HEK293T (cell line): ENCODE results near the gene PXN.

ENCODE experiments used
- CTCF ChIA-PET: fragments of 350-600 bp; formaldehyde crosslinking; extraction: SDS; loops from one replicate; lab custom pipeline; 2021; ENCODE audit warnings: antibody characterized with exemption, inconsistent platforms; lab: Yijun Ruan, JAX
- POLR2A ChIA-PET: fragments of 350-600 bp; formaldehyde crosslinking; extraction: SDS; loops from one replicate; lab custom pipeline; 2020; ENCODE audit warnings: antibody characterized with exemption, inconsistent platforms; lab: Yijun Ruan, JAX
- DNase-seq: peaks from one replicate; pipeline ENCODE4 v3.0.0; 2012; ENCODE audit warnings: mixed read lengths; ENCODE audit errors: extremely low spot score
- ARNT ChIP-seq: fragments of 450-650 bp; IDR thresholded peaks from 2 replicates; pipeline ENCODE4 v1.6.1; 2017; ENCODE audit warnings: mild to moderate bottlenecking
- BHLHE40 ChIP-seq: fragments of 450-650 bp; IDR thresholded peaks from 2 replicates; pipeline ENCODE4 v1.6.1; 2016; ENCODE audit warnings: mild to moderate bottlenecking, moderate library complexity, borderline replicate concordance
- CTBP1 ChIP-seq: fragments of 450-650 bp; IDR thresholded peaks from 2 replicates; pipeline ENCODE4 v1.6.1; 2016; ENCODE audit warnings: borderline replicate concordance
- ELF4 ChIP-seq: fragments of 450-650 bp; IDR thresholded peaks from 2 replicates; pipeline ENCODE4 v1.6.1; 2017; ENCODE audit warnings: antibody characterized with exemption
- FOXA1 ChIP-seq: fragments of 450-650 bp; IDR thresholded peaks from 2 replicates; pipeline ENCODE4 v1.6.1; 2016; ENCODE audit warnings: mild to moderate bottlenecking
- FOXK2 ChIP-seq: fragments of 450-650 bp; IDR thresholded peaks from 2 replicates; pipeline ENCODE4 v1.6.1; 2016; ENCODE audit warnings: mild to moderate bottlenecking
- FOXM1 ChIP-seq: fragments of 450-650 bp; IDR thresholded peaks from 2 replicates; pipeline ENCODE4 v1.6.1; 2017; ENCODE audit warnings: mild to moderate bottlenecking, borderline replicate concordance
- HDGF ChIP-seq: fragments of 450-650 bp; IDR thresholded peaks from 2 replicates; pipeline ENCODE4 v1.6.1; 2017; ENCODE audit warnings: antibody characterized with exemption, borderline replicate concordance
- L3MBTL2 ChIP-seq: fragments of 450-650 bp; conservative IDR thresholded peaks from 2 replicates; pipeline ENCODE4 v1.6.1; 2016; ENCODE audit warnings: mild to moderate bottlenecking
- LEF1 ChIP-seq: fragments of 450-650 bp; IDR thresholded peaks from 2 replicates; pipeline ENCODE4 v1.6.1; 2017; ENCODE audit warnings: mild to moderate bottlenecking, borderline replicate concordance
- NFRKB ChIP-seq: fragments of 450-650 bp; IDR thresholded peaks from 2 replicates; pipeline ENCODE4 v1.6.1; 2016; ENCODE audit warnings: mild to moderate bottlenecking, moderate library complexity
- PKNOX1 ChIP-seq: fragments of 450-650 bp; IDR thresholded peaks from 2 replicates; pipeline ENCODE4 v1.6.1; 2016
- SP1 ChIP-seq: fragments of 450-650 bp; IDR thresholded peaks from 2 replicates; pipeline ENCODE4 v1.6.1; 2017
- SUZ12 ChIP-seq: fragments of 450-650 bp; IDR thresholded peaks from 2 replicates; pipeline ENCODE4 v1.6.1; 2016; ENCODE audit warnings: mild to moderate bottlenecking
- TARDBP ChIP-seq: fragments of 450-650 bp; IDR thresholded peaks from 2 replicates; pipeline ENCODE4 v1.6.1; 2016
- ZNF384 ChIP-seq: fragments of 450-650 bp; IDR thresholded peaks from 2 replicates; pipeline ENCODE4 v1.6.1; 2016

Gene PXN

GRCh38 chr12:120222288-120222832 lies 43.2 kb downstream of the PXN start:
- TF ChIP-seq SP1 (no peak), ARNT (no peak), LEF1 (no peak), NFRKB (no peak), HDGF (no peak), ZNF384 (no peak), PKNOX1 (no peak), CTBP1 (no peak), FOXM1 (no peak), L3MBTL2 (no peak), BHLHE40 (no peak), TARDBP (no peak)
- POLR2A ChIA-PET: interaction anchor here (1.0 kb wide), 1 partner anchor 21 kb away, joined by 6 read pairs; the partner anchor contains the start of gene RPLP0
- no peak for DNase-seq
- CTCF ChIA-PET: no interaction called here

- no peak for DNase-seq
- CTCF ChIA-PET: no interaction called here
- no peak for TF ChIP-seq FOXK2
- no peak for TF ChIP-seq LEF1
- TF ChIP-seq BHLHE40: no peak
- no peak for TF ChIP-seq FOXM1
- no peak for TF ChIP-seq L3MBTL2
- TF ChIP-seq ZNF384: no peak
- TF ChIP-seq NFRKB: no peak
- TF ChIP-seq SUZ12: no peak
- no peak for TF ChIP-seq SP1
- TF ChIP-seq FOXA1: no peak
- no peak for TF ChIP-seq HDGF
- TF ChIP-seq PKNOX1: no peak
- POLR2A ChIA-PET: interaction anchor here (2.0 to 3.5 kb wide), 2 partner anchors 21 to 70 kb away, joined by 9 to 48 read pairs; partner anchors contain the start of genes RNU4-2 and RPLP0
Observed at GRCh38 chr12:120221576-120221900, 44.0 kb downstream of the PXN start.

DNA sequence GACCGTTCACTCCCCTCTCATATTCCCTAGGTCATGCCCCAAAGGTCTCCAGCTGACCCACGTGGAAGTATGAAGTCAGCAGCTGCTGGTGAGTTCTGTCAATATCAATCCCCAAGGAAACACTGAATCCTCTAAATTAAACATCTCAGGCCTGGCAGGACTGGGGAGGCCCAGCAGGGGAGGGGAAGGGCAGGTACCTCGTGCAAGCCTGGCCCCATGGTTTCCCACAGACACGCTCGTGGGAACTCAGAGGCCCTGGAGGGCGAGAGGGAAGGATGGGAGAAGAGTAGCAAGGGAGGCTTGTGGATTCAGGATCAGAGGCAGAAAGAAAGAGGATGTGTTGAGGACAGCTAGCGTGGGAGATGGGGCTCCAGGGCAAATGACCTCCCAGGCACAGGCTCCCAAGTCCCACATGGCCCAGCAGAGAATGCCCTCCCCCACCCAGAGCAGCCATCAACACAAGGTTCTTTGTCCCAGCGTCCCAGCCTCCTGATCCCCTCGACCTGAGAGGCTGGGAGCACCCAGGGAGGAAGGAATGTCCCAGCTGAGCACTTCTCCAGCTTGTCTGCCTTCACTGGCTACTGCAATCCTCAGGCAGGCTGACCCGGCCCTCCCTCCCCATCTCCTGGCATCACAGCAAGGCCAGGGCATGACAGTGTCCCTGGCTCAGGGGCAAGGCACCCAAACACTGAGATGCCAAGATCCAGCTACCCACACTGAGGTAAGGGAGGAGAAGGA lies 44.5 kb downstream of the PXN start:
- DNase-seq: no peak

DNA sequence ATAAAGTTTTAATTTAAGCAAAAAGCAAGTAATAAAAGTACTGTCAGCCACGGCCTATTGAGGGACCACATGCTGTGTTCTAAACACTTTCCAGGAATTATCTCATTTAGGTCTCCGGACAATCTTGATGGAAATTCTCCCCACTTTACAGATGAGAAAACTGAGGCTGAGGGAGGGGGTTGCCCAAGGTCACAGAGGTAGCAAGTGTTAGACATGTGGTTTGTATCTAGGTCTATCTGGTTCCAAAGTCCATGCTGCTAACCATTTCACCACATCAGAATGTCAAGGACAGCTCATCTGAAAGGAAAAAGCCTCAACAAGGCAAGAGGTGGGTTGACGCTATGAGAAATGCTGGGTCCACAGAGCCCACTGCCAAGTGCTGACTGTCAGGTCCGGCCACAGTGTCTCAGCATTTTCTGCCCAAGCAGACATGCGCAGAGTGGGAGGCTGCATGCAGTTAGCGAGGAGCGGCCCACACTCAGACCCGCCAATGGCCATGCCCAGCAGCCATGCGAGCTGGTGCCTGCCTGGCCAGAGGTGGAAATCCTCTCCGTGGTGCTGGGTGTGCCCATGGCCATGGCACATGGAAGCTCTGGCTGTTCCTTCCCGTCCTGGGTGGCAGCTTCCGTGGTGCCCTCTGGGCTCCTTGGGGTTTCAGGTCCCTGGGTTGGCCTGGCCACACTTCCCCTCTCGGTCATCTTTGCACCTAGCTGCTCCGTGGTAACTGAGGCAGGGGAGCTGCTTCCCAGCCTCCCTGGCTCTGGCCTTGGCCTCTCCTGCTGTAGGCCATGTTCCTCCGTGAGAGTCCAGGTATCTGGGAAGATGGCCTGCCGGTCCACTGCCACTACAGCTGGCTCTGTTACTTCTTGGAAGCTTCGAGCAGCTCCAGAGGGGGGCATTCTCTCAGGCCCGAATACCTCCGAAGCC lies 46.6 kb downstream of the PXN start:
- TF ChIP-seq FOXA1 (no peak), FOXM1 (no peak), SUZ12 (no peak), HDGF (no peak), PKNOX1 (no peak), NFRKB (no peak), ZNF384 (no peak), ARNT (no peak), BHLHE40 (no peak), FOXK2 (no peak), ELF4 (no peak), LEF1 (no peak), CTBP1 (no peak), SP1 (no peak), L3MBTL2 (no peak), TARDBP (no peak)
- ChIA-PET POLR2A (interaction anchor here (0.8 to 3.5 kb wide), 5 partner anchors 9 to 74 kb away, joined by 3 to 48 read pairs (median 4); partner anchors contain the start of genes RNU4-1, RNU4-2 and RPLP0), CTCF (interaction anchor here (0.6 to 1.1 kb wide), 2 partner anchors 9 to 63 kb away, joined by 3 read pairs; no protein-coding TSS in a partner anchor)
- no peak for DNase-seq

More for the DNA sequence above, 44.5 kb downstream of the PXN start:
- ChIA-PET POLR2A (interaction anchor here (0.6 to 3.5 kb wide), 3 partner anchors 20 to 71 kb away, joined by 3 to 48 read pairs (median 9); partner anchors contain the start of genes RNU4-2 and RPLP0), CTCF (no interaction called here)
- no peak for TF ChIP-seq SUZ12
- no peak for TF ChIP-seq CTBP1
- no peak for TF ChIP-seq ZNF384
- TF ChIP-seq TARDBP: no peak
- no peak for TF ChIP-seq ELF4
- TF ChIP-seq L3MBTL2: no peak
- no peak for TF ChIP-seq FOXA1
- no peak for TF ChIP-seq NFRKB
- no peak for TF ChIP-seq FOXM1
- no peak for TF ChIP-seq ARNT
- TF ChIP-seq SP1: no peak

- CTCF ChIA-PET: interaction anchor here (0.6 to 1.5 kb wide), 3 partner anchors 11 to 49 kb away, joined by 3 to 6 read pairs (median 3); partner anchors contain the start of gene PXN
- POLR2A ChIA-PET: interaction anchor here (1.2 to 1.8 kb wide), 2 partner anchors 16 to 74 kb away, joined by 7 to 11 read pairs; partner anchors contain the start of genes RNU4-2 and RPLP0
- no peak for DNase-seq
- TF ChIP-seq FOXM1 (no peak), FOXK2 (no peak), L3MBTL2 (no peak)
Observed at GRCh38 chr12:120216742-120217605, 48.6 kb downstream of the PXN start.
